ENCODE measurements around the gene MS4A6E.
"Not testable (repeated sequence)": the region's sequence is repeated elsewhere in the genome, so short reads cannot be mapped to it uniquely, and the experiment has no call there.

Gene MS4A6E

DNA sequence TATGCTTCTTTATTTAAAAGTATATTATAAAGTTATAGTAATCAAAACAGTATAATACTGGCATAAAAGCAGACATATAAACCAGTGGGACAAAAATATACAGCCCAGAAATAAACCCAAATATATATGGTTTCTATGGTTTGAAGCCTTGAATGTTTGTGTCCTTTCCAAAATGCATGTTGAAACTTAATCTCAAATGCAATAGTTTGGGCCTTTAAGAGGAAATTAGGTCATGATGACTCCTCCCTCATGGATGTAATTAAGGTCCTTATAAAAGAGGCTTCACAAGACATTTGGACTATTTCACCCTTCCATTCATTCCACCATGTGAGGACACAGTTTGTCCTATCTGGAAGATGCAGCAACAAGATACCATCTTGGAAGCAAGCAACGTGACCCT lies at the start of gene MS4A6E:
Gene MS4A6E, plus strand, starts transcription at position 301 of the 400 bp plus-strand sequence. CDS start 7,641 bp downstream, outside the sequence.
- DNase-seq = no peak

DNA sequence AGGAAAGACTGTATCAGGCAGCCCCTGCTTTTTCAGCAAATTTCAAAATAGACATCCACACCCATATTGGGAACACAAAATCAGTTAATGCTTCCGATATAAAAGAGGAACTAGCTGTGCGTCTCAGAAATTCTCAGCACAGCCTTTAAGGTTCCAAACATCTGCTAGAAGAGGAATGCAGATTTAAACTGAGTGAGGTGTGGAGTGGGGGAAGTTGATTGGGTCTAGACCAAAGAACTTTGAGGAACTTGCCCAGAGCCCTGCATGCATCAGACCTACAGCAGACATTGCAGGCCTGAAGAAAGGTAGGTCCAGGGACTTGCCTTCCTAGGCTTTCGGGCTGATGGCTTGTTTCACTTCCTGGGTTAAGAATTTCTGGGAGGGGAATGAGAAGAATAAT lies 46.6 kb upstream of the MS4A6E start, which contains the start of gene MS4A4A:
Gene MS4A4A, plus strand, starts transcription at position 255 of the 400 bp plus-strand sequence. Its CDS starts 10 bp downstream, at position 265.
- no peak for DNase-seq

DNA sequence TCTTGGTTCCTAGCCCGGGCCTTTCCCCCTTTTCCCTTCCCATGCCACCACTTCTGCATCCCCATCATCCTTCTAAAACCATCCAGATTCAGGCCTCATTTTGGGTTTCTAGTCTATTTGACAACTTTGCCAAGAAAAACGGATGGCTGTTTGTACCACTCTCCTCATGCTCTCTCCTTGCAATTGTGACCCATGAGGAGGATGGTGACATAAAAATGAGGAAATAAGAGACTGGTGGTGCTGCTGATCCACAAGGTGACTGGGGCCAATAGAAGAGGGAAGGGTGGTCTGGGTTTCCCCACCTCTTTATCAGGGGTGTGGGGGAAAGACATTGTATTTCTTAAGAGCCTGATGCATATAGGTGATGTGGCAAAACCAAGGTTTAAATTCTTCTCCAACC lies 45.6 kb upstream of the MS4A6E start:
- no peak for DNase-seq

- no peak for DNase-seq
Measured at GRCh38 chr11:60282286-60282685, 44.8 kb upstream of the MS4A6E start.

- not testable (repeated sequence) for DNase-seq
Measured at GRCh38 chr11:60285411-60286126, 41.5 kb upstream of the MS4A6E start.

DNA sequence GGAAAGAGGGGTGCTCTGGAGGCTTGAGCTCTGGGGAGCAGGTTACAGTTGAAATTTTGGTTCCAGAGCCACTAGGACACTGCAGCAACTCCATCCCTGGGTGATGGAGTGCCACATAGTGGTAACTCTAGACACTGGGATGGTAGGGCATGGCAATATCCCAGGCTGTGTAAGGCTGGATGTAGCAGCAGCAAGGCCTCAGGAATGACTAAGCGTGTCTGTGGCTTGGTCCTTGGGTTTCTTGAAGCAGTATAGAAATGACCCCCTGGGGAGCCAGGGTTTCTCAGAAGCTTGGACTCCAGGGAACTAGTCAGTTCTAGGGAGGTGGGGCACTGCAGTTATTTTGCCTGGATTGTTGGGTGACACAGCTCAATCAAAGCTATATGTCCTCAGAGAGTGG lies 38.5 kb upstream of the MS4A6E start:
- no peak for DNase-seq

GRCh38 chr11:60292145-60292544 lies 34.9 kb upstream of the MS4A6E start:
- DNase-seq = no peak

DNA sequence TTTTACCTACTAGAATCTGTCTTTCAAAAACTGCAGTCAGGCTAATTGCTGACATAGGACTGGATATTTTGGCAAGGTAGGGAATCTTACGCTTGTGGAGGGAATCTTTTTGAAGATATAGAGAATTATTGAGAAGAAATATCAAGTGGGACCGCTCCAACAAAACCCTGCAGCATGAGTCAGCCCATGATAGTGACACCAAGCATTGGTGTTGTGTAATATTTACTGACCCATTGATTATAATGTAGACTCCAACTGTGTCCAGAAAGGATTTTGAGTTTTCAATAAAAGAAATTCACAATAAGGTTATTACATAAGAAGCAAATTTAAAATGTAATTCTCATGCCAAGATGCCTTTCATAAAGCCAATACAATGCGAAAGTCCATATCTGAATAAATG lies 25.9 kb upstream of the MS4A6E start:
- DNase-seq = no peak

DNA sequence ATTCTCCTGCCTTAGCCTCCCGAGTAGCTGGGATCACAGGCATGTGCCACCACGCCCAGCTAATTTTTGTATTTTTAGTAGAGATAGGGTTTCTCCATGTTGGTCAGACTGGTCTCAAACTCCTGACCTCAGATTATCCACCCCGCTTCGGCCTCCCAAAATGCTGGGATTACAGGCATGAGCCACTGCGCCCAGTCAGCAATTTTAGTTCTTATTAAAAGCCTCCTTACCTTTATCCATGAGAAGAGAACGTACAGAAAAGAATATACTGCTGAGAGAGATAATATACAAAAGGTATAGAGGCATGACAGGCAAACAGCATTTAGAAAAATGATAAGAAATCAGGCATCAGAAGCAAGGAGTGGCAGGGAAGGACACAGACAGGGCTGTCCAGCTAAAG lies 25.2 kb upstream of the MS4A6E start:
- DNase-seq = not testable (repeated sequence)

DNA sequence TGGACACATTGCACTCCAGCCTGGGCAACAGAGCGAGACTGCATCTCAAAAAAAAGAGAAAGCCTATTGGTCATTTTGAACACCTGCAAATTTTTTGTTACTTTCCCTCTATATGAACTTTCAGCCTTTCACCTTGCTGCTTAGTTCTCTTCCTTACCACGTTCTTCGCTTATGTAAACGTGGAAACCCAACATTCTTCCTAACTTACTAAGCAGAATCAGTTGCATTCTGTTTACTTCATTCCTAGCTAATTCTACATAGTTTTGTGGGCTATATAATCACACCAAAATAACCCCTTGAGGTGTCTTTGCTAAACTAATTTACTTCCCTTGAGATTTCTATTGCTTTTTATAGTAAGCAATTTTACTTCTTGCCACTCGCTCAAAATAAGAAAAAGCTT lies 23.4 kb upstream of the MS4A6E start:
- no peak for DNase-seq

DNA sequence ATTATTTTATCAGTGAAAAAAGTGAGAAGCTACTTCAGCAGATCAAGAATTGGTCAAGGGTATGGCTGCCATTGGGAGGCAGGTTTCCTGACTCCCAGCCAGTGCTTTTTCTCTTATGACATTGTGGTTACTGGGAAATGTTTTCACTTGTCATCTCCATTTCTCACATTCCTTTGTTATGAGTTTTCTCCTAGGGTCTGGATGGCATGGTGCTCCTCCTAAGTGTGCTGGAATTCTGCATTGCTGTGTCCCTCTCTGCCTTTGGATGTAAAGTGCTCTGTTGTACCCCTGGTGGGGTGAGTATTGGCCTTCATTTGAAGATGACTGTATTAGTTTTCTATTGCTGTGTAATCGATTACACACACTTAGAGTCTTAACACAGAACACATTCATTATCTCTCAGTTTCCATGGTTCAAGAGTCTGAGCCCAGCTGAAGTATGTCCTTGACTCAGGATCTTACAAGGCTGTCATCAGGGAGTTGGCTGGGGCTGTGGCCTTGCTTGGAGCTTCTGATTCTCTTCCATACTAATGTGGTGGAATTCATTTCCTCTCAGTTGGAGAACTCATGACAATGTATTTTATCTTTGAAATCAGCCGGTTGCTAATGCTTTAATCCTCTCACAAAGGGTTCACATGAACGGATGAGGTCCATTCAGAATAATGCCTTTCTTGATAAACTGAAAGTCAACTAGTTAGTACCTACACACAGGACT lies 21.0 kb upstream of the MS4A6E start:
- DNase-seq = no peak

DNA sequence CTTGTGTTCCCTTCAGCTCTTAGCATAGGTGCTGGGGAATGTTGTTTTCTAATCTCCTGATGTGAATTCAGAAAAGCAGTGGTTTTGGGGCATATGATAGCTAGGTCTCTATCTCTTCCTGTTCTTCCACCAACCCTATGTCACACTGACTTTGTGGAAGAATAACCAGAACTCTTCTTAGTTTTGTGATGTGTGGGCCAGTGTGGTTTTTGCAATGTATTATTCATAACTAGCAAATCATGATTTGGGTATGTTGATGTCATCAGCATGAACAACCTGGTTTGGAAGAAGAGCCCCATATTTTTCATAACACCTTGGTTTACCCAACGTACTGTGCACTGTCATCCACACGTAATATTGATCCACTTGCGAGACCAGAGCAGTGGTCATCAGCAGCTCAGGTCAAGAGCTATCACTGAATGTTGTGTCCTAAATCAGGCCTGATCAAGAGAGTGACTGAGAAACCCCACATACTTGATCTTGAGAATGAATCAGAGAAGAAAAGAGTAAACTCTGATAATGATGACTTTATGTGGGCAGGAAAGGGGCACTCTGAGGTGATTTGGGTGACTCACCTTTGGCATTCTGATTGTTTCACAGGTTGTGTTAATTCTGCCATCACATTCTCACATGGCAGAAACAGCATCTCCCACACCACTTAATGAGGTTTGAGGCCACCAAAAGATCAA lies 19.4 kb upstream of the MS4A6E start:
- no peak for DNase-seq

GRCh38 chr11:60310407-60310998 lies 16.6 kb upstream of the MS4A6E start:
- no peak for DNase-seq

DNA sequence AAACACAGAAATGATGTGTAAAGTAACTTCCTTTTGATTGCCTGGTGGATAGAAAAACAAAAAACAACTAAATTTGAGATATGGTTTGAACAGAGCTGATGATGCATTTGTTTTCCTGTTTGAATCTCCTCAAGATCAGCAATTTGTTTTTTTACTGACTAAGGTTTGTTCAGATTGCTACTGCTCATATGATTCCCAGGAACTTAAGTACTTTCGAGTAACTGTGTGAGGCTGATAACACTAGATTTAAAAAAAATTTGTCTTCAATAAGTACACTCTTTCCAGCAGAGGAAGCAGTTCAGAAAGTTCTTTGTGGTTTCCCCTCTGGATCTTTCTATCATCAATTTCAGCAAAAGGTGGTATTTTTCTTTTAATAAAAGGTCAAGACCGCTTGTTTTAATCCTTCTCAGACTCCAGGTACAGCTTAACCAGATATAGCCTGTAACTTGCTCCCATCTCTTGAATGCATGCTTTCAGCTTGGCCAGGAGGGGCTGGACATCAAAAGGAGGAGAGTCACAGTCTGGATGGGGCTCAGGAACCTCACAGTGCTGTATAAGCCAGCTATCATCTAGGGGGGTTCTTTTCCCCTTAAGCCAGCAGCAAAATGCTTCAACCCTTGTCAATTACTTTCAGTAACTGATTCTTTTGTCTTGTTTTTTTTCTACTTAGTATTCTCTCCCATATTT lies 12.3 kb upstream of the MS4A6E start:
- no peak for DNase-seq

- DNase-seq = no peak
Measured at GRCh38 chr11:60315871-60316270, 11.2 kb upstream of the MS4A6E start.

DNA sequence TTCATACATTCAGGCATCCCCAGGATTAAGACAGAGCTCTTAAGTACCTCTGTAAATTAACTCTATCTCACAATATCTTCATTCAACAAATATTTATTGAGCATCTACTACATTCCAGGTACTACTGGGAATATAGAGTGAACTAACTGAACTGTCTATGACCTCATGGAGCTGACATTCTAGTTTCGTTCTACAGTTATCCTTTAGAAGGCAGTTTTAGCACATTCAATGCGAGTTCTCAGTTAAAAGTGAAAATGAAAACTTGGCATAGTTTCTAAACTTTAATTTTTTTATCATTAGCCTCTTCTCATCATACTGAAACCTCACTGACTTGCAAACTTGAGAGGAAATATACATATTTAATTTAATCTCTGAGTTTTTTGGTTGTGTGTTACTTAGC lies 10.7 kb upstream of the MS4A6E start:
- DNase-seq = no peak

GRCh38 chr11:60318726-60319125 lies 8.3 kb upstream of the MS4A6E start:
- DNase-seq = no peak

GRCh38 chr11:60321051-60321450 lies 6.0 kb upstream of the MS4A6E start:
- no peak for DNase-seq

GRCh38 chr11:60328460-60328859 lies 1.4 kb downstream of the MS4A6E start:
- DNase-seq = no peak

DNA sequence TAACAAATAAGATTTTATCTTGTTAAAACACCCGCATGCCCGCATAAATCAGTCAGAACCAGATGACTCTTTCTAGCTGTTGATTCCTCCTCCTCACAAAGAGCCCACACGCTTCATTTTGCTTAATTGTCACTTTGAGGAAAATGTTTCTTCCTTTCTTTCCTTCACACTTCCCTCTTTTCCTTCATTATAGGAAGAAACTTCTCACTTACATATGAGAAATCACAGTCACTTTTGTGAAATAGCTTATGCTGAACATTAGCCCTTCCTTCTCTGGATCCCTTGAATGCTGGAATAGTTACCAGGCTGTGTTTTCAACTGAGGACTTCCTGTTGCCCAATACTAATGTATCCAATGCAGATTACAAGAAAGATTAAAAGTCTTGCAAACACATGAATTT lies 5.8 kb downstream of the MS4A6E start:
- no peak for DNase-seq

DNA sequence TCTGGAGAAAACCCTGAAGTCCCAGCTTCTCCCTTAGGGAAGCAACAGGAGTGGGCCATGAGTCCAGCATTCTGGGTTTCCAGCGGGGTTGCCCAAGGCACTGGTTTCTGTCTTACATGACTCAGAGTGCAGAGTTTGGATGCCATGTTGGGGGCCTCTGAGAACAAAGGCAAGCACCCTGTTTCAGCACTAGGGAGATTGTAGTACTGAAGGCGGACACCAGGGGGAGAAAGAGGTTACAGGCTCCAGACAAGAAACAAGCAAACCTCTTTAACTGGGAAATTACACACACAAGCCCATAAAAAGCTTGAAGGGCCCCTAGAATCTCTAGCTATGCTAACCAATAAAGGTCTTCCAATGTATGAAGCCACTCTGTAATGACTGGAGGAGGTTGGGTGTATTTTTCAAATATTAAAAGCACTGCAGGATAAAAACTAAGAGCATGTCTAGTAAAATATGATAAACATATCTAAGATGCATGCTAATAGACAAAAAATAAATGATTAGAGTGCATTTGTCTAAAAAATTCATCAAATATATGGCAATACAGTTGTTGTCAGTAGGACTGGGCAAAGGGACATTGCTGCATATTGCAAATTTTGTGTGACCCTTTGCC lies 7.1 kb downstream of the MS4A6E start:
- DNase-seq = no peak

DNA sequence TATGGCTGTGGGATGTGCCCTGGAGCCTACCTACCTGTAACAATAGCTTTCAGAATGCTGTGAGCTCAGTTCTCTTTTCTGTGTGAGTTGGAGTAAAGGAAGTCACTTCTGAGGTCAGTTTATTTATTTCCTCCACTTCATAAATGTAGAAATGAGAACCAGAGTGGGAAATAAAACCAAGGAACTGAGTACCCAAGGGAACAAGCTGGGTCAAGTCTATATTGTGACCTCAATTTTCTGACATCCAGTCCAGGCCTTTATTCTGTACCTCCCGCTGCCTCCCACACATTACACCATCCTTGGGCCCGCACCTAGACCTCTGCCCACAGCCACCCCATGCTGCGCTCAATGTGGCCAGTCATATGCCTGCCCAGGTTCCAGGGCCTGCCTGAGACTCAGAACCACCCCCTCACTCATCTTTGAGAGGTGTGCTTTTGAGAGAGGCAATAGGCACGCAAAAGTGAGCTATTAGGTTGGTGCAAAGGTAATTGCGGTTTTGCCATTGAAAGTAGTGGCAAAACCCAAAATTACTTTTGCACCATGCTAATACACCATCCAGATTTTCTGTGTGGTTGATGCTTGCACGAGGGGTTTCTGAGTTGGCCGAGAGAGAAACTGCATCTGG lies 9.8 kb downstream of the MS4A6E start:
- no peak for DNase-seq
